HG03558 (cell line): Measurements from ENCODE around the gene VIPR2.
"Not testable (repeated sequence)": the region's sequence is repeated elsewhere in the genome, so short reads cannot be mapped to it uniquely, and the experiment has no call there.

Experiments
- ATAC-seq: cut with Tn5 transposase; IDR thresholded peaks from one replicate; pipeline ENCODE4 v1.9.1; 2021; ENCODE audit warnings: moderate number of reproducible peaks; ENCODE audit not compliant: unreplicated experiment; ENCODE audit errors: extremely low read depth

Gene VIPR2

DNA sequence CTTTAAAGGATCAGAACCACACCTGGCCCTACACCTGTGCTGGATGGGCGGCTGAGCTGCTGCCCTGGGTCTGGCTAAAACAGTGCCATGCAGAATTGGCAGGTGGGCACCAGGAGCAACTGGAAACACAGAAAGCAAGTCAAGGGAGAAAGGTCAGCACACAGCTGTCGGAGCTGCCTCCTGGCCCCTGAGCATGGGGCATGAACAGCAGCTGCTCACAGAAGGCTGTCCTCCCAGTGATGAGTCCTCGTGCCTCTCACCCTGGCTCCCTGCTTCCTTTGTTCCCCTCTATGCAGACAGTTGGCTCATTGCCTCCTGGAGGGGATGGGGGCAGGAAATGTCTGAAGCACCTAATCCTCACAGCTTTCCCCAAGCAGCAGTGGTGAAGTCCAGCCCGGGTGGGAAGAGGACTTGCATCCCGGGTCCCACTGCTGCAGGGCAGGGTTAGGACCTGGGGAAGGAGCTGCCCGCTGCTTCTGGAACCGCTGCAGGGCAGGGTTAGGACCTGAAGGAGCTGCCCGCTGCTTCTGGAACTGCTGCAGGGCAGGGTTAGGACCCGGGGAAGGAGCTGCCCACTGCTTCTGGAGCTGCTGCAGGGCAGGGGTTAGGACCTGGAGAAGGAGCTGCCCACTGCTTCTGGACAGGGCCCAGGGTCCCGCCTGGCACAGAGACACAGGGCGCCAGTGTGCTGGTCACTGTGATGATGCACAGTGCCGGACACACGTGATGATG, 37.3 kb downstream of the VIPR2 start:
- no peak for ATAC-seq

DNA sequence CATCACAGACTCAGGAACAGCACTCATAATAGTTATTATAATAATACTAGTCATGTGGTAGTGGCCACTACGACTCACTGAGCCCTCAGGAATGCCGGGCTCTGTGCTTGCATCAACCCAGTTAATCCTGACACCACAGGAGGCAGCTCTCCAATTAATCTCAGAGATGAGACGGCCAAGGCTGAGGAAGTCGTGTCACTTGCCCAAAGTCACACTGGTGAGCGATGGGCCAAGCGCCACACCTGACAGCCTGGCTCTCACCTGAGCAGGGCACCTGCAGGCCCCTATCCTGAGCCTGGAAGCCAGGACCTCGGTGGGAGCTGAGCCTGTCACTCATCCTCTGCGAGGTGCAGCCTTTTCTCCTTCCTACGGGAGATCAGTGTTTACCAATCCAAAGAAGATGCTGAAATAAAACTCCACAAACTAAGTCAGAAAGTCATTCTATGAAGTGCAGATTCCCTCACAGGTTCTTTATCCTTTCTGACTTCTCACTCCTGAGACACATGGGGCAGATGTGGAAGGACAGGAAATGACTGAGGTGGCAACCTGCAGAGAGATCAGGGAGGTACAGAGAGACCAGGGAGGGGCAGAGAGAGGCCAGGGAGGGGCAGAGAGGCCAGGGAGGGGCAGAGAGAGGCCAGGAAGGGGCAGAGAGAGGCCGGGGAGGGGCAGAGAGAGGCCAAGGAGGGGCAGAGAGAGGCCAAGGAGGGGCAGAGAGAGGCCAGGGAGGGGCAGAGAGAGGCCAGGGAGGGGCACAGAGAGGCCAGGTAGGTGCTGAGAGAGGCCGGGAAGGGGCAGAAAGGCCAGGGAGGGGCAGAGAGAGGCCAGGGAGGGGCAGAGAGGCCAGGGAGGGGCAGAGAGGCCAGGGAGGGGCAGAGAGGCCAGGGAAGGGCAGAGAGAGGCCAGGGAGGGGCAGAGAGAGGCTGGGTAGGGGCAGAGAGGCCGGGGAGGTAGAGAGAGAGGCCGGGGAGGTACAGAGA, 38.5 kb downstream of the VIPR2 start:
- ATAC-seq = no peak

DNA sequence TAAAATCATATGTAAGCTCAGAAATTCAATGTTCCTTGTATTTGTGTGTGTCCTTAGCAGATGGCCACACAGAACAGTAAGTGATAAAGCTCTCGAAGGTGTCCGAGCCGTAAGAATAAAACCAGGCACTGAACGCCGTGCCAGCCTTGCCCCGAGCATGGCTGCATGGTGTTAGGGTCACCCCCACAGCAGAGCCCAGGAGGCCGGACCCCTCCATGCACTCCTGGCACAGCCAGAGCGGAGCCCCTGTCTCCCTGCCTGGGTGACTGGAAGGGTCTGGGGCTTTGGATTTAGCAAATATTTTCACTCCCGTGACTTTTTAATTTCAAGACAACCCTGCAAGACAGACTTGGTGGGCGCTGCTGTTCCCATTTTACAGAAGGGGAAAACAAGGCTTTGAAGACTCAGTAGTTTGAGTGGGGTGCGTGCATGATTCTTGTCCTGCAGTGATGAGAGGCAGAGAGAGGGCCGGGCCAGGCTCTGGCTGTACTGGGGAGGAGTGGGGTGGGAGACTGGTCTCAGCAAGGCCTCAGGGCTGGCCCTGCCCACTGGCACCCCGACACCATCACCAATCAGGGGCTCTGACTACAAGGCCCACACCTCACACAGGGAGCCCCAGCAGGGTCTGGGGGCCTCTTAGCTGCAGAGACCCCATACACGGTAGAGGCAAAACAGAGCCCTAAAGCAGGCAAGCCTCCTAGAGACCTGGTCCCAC, 39.4 kb downstream of the VIPR2 start:
- ATAC-seq = no peak

DNA sequence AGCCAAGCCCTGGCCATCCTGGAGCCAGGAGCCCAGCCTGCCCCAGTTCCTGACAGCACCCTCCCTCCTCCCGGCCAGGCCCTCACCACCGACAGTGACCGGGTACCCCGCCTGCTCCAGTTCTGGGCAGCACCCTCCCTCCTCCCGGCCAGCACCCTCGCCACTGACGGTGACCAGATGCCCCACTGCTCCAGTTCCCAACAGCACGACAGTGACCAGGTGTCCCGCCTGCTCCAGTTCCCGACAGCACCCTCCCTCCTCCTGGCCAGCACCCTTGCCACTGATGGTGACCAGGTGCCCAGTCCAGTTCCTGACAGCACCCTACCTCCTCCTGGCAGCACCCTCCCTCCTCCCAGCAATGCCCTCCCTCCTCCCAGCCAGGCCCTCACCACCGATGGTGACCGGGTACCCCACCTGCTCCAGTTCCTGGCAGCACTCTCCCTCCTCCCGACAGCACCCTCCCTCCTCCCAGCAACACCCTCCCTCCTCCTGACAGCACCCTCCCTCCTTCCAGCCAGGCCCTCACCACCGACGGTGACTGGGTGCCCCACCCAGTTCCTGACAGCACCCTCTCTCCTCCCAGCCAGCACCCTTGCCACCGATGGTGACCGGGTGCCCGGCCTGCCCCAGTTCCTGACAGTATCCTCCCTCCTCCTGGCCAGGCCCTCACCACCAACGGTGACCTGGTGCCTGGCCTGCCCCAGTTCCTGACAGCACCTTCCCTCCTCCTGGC, 40.3 kb downstream of the VIPR2 start:
- no peak for ATAC-seq

DNA sequence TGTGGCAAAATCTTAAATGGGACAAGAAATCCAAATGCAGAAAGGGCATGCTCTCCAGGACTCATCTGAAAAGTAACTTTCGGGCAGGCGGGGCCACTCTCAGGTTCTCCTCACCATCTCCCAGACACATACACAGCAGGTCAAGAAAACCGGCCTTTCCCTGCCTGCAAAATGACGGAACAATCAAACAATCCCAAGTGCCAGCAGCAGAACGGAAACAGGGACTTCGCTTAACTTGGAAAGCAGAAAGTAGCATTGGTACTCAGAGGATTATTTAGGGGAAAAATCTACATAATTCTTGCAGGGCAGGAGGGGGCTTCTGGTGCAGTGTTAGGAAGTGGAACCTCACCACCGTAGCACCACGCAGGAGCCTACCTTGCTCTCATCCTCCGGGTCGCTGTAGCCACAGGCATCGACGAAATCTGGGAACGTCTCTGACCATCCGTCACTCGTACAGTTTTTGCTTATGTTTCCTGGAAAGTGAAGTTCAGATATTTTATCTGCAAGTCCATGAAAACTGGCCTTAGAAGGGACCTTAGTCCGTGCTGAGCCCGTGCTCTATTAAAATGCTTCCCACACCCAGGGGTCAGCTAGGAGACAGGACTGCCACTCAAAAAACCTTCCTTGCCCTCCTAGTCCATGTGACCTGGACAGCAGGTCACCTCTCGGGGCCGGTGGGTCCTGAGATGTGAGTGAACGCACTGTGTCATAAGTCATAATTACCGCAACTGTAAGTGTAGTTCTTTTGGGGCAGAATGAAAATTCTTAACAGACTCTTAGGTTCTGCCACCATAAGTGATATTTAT, 41.1 kb downstream of the VIPR2 start:
- ATAC-seq = no peak

DNA sequence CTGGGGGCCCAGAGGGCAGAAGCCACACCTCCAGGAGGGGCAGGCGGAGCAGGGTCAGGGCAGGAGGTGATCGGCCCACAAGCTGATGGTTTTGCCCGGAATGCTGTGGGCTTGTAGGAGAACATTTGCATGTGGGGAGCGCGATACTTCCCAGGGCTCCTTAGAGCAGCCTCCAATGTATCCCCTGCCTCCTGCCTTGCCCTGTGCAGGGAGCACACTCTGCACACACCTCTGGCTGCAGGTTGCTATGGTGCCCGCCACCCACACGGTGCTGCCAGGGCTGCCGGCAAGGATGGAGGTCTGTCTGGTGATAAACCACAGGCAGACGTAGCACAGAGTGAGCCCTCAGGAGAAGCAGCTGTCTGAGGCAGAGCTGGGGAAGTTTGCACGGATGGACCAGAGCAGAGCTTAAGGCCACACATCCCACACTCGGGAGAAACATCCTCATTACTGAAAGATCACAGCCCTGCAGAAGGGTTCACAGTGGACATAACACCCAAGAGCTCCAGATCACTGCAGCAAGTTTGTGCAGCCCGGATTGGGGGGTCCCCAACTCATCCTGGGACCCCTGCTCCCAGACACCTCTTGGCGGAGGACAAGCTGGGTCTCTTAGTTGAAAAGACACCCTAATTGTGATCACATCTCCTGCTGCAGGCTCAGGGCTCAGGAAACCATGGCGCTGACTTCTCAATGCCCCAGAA, 41.8 kb downstream of the VIPR2 start:
- ATAC-seq = no peak

DNA sequence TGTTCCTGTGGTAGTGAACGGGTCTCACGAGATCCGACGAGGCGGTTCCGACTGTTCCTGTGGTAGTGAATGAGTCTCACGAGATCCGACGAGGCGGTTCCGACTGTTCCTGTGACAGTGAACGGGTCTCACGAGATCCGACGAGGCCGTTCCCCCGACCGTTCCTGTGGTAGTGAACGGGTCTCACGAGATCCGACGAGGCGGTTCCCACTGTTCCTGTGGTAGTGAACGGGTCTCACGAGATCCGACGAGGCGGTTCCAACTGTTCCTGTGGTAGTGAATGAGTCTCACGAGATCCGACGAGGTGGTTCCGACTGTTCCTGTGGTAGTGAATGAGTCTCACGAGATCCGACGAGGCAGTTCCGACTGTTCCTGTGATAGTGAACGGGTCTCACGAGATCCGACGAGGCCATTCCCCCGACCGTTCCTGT, 43.0 kb downstream of the VIPR2 start:
- ATAC-seq = not testable (repeated sequence)

DNA sequence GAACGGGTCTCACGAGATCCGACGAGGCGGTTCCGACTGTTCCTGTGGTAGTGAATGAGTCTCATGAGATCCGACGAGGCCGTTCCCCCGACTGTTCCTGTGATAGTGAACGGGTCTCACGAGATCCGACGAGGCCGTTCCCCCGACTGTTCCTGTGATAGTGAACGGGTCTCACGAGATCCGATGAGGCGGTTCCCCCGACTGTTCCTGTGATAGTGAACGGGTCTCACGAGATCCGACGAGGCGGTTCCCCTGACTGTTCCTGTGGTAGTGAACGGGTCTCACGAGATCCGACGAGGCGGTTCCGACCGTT, 43.6 kb downstream of the VIPR2 start:
- not testable (repeated sequence) for ATAC-seq

DNA sequence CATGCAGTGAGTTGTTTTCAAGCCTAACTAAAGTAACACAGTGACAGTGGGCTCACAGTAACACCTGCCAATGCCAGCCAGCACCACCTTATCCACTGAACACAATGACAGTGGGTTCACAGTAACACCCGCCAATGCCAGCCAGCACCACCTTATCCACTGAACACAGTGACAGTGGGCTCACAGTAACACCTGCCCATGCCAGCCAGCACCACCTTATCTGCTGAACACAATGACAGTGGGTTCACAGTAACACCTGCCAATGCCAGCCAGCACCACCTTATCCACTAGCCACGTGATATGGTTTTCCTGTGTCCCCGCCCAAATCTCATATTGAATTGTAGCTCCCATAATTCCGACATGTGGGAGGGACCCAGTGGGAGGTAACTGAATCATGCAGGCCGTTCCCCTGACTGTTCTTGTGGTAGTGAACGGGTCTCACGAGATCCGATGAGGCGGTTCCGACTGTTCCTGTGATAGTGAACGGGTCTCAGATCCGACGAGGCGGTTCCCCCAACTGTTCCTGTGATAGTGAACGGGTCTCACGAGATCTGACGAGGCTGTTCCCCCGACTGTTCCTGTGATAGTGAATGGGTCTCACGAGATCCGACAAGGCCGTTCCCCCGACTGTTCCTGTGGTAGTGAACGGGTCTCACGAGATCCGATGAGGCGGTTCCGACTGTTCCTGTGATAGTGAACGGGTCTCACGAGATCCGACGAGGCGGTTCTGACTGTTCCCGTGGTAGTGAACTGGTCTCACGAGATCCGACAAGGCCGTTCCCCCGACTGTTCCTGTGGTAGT, 44.2 kb downstream of the VIPR2 start:
- ATAC-seq = not testable (repeated sequence)

DNA sequence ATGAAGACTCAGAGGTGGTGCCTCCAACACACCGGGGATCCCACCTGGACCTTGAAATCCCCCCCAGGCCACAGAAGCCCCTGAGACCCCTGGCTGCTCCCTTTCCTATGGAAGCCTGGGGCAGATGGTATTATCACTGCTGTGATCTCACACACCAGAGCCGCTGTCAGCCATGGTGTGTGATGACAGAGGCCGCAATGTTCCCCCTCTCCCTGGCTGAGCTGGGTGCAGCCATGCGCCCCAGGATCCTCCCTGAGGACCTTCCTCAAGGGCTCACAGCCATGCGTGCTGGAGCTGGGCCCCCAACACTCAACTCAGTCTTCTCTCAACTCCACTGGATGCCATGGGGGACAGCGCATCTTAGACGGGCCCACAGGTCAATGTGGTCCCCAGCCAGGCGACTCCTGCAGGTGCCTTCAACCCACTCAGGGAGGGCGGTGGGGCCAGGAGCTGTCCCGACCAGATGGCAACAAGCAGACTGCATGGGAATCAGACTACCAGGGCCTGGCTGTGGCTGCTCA, 44.9 kb downstream of the VIPR2 start:
- no peak for ATAC-seq

DNA sequence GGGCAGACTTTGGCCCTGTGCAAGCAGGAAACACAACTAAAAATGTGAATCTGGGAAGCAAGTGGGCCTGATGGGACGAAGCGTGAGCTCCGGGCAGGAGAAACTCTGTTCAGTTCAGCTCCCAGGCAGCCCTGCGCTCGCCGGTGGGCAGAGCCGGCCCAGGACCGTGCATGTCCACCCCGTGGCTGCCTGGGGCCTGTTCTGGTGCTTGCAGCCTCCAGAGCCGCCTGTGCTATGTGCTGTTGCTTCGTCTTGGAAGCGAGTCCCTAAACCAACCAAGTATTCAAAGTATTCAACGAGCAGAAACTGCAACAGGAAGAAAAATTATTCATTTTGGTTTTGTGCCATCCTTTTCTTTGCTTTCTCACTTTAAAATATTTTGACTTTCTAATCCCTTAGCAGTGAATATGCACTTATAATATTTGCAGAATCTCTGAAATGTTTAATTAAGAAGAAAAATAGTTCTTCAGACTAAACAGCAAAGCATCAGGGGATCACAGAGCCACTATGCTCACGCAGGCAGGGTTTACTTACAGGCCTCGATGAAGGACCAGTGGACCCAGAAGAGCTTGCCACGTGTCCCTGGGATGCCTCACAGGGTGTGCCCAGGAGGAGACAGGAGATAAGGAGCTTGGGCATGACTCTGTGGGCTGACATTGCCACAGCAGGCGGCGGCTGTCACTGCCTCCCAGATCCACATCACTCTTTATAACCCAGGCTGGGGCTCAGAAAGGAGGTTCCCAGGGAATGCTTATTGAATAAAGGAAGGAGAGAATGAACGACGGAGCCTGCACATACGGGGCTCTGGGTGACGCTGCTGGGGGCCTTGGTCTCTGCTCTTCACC, 45.6 kb downstream of the VIPR2 start:
- ATAC-seq = no peak

DNA sequence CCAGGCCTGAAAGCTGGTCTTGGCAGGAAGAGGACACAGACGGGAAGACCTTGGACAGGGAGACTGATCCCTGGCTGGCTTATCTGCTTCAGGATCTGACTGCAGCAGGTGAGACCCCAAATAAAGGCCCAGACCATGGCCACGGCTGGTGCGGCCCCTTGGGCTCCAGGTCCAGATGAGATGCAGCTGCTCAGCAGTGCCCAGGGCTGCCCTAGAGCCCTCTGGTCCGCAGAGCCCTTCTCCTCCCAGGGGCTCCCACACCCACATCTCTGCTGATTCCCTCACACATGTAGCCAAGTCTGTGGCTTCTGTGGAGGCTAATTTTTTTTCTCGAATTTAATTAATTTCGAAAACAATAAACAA, 46.3 kb downstream of the VIPR2 start:
- no peak for ATAC-seq

DNA sequence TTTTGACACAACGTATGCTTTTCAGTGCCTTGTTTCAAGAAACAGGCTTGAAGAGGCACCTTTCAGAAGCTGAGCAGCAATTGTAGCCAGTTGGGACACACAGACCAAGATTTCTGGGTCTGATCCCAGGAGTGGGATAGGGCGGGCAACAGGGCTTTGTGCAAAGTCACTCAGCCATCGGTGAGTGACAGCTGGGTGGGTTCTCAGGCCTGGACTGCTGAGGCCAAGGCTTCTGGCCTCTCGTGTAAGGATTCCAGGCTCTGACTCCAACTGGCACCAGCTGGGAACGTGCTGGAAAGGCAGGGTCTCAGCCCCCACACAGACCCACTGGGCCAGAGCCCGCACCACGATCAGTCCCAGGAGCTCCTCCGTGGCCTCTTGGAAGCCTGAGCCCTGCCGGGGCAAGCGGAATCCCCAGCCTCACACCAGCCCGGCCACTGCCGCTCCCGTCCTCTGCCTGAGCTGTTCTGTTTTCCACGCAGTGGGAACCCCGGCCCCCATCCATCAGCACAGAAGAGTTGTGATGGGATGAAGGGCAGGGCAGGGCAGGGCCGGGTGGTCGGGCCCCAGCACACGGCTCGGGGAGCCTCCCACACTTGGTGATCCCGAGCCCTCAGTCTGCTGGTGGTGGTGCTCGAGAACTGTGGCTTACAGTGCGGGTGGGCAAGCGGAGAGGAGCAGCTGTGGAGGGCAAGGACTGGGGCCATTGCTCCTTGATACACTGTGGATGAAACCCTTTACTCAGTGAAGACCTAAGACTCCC, 46.8 kb downstream of the VIPR2 start:
- no peak for ATAC-seq

DNA sequence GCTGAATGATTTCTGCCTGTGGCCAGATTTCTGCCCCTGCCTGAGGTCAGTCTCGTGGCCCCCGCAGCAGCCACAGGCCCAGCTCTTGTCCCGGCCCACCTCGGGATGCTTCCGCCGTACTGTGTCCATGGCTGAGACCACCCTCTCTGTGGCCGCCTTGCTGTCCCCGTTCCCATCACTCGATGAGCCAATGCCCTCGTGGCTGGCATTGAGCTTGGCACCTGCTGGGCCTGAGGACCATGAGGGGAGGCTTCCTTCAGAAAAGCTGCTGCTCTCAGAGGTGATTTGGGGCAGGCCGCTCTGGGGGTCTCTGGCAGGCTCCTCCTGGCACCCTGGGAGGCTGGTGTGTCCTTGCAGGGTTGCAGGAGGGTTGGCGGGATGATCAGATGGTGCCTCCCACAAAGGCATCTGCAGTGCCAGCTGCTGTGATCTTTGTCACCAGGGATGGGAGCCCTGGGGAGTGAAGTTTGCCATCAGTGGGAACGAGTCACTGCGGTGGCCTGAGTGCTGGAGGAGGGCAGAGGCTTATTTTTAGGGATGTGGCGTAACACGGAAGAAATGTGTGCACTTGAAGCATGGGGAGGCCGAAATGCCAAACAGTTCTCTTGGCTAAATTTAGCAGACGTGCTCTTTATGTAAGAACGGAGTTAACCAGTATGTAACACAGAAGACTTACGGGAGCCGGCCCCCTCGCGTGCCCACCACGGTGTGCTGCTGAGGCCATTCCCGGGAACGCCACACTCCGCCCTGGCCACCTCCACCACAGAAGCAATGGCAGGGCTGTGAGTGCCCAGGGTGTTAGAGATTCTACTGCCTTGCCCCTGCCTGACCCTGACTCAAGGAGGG, 47.7 kb downstream of the VIPR2 start:
- no peak for ATAC-seq

DNA sequence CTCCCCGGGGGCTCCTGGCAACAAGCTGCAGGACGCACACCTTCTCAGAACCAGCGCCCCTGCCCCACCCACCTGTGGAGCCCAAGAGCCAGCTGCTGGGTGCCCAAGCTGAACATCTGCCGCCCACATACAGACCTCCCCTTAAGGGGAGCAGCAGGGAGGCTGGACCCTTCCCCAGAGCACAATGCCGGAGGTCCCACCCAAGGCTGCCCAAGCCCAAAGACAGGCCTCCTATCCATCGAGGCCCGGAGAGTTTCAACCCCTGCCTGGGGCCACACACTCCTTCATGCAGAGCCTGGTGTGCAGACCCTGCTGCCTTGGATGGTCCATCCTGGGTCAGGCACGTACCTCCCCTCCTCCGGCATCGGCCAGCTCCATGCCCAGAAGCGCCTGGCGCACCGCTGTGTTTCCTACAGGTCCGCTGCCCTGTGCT, 48.7 kb downstream of the VIPR2 start:
- no peak for ATAC-seq
